ENCODE measurements around the gene PNLIPRP2. TPM values are rescaled to one million over a fixed set of nuclear protein-coding genes. Genes with fewer than 3 reads are reported as not detected.

Gene PNLIPRP2
- total RNA-seq, 1 experiment from 2014 or later: 0.34 TPM

GRCh38 chr10:116668446-116668845 lies 47.7 kb downstream of the PNLIPRP2 start:
- DNase-seq (ENCODE audit: low read depth, low spot score): no peak
- in situ Hi-C loops (cut with HindIII; ENCODE audit: low pct_unique_long_range_greater_than_20kb, low sequenced_read_pairs): no loop called here

GRCh38 chr10:116669080-116669479 lies 48.3 kb downstream of the PNLIPRP2 start:
- in situ Hi-C loops (cut with HindIII; ENCODE audit: low pct_unique_long_range_greater_than_20kb, low sequenced_read_pairs): no loop called here
- no peak for DNase-seq (ENCODE audit: low read depth, low spot score)

GRCh38 chr10:116669832-116670644 lies 49.3 kb downstream of the PNLIPRP2 start:
- in situ Hi-C loops (cut with HindIII; ENCODE audit: low pct_unique_long_range_greater_than_20kb, low sequenced_read_pairs): no loop called here
- DNase-seq (ENCODE audit: low read depth, low spot score): no peak

GRCh38 chr10:116670706-116671105 lies 50.0 kb downstream of the PNLIPRP2 start:
- no peak for DNase-seq (ENCODE audit: low read depth, low spot score)
- in situ Hi-C loops (cut with HindIII; ENCODE audit: low pct_unique_long_range_greater_than_20kb, low sequenced_read_pairs): no loop called here

DNA sequence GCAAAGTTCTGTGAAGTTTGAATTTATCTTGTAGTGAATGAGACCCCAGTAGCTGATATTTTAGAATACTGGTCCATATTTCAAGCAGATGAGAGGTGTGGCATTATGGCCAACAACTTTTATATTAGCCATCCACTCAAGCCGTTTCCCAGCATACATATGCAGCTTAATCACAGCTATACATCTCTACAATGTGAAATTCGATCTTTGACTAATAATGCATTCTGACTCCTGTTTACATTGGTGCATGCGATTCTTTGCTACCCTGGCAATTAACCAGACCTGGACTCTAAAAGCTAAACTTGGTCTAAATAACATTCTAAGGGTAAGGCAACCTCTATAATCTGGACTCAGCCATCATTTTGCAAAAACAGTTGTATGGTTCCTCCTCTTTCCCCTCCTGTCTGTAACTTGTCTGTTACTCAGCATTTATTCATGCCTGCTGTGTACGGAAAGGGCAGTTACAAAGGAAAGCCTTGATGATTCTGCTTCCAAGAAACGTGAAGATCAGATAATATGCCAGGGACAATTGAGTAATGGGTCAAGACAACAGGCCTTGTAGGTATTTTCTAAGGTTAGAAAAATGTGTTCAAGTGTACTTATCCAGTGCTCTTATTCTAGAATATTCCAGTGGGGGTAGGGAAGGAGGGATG lies 50.6 kb downstream of the PNLIPRP2 start:
- in situ Hi-C loops (cut with HindIII; ENCODE audit: low pct_unique_long_range_greater_than_20kb, low sequenced_read_pairs): no loop called here
- no peak for DNase-seq (ENCODE audit: low read depth, low spot score)

DNA sequence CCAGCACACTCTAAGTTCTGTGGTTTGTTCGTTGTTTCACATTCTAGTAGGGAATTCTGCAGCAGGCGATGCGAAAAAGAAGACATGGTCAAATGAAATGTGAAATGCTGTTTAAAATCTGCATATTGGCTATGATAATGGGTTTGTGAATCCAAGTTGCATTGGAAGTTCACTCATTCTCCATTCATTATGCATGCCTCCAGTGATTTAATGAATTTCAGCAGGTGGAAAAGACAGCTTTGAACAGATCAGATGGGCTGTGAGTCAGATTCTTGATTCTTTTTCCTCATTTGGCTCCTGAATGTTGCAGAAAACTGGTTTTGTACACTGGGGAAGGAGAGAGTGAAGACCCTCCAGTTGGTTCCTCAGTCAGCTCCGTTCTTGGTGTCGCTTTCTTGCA lies 52.1 kb downstream of the PNLIPRP2 start:
- no peak for DNase-seq (ENCODE audit: low read depth, low spot score)
- in situ Hi-C loops (cut with HindIII; ENCODE audit: low pct_unique_long_range_greater_than_20kb, low sequenced_read_pairs): no loop called here

- no peak for DNase-seq (ENCODE audit: low read depth, low spot score)
- in situ Hi-C loops (cut with HindIII; ENCODE audit: low pct_unique_long_range_greater_than_20kb, low sequenced_read_pairs): no loop called here
These were observed 53.1 kb downstream of the PNLIPRP2 start for GRCh38 chr10:116673866-116674265.

DNA sequence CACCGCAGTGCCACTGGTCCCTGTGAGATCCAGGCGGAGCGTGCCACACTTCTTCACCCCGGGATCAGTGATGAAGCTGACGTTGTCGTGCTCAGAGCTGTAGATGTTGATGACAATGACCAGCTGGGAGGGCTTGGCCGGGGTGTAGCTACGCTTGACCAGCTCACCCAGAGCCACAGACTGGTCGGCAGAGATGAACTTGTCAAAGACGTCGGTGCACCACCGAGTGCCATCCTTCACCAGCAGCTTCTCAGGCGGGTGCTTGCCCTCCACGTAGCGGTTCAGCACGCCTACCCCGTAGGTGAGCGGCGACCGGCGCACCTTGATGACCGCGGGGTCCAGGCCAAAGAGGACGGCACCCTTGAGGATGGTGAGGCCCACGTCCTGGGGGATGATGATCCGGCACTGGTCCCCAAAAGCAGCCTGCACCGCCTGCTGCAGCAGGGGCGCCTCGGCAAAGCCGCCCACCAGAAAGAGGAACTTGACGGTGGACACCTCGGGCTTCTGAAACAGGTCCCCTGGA lies 54.2 kb downstream of the PNLIPRP2 start:
- no peak for DNase-seq (ENCODE audit: low read depth, low spot score)
- in situ Hi-C loops (cut with HindIII; ENCODE audit: low pct_unique_long_range_greater_than_20kb, low sequenced_read_pairs): loop anchor here (25.0 kb wide), 1 partner anchor 512 kb away; the partner anchor contains the start of gene KCNK18

DNA sequence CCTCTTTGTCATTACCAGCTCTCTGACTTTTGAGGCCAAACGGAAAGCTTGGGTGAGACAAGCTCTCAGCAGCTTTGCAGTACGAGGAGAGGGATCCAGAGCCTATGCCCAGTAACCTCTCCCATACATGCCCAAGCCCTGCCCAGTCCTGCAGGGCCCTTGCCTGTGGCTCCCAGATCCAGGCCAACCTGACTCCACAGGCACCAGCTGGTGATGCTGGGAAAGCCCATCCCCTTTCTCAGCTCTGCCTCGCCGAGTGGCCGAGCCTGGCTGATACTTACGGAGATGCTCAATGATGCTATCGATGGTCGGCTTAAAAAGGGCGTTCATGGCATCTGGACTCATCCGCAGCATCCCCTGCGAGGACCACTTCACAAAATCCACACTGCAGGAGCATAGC lies 55.4 kb downstream of the PNLIPRP2 start:
- in situ Hi-C loops (cut with HindIII; ENCODE audit: low pct_unique_long_range_greater_than_20kb, low sequenced_read_pairs): loop anchor here (25.0 kb wide), 1 partner anchor 511 kb away; the partner anchor contains the start of gene KCNK18
- no peak for DNase-seq (ENCODE audit: low read depth, low spot score)

GRCh38 chr10:116676633-116677032 lies 55.9 kb downstream of the PNLIPRP2 start:
- in situ Hi-C loops (cut with HindIII; ENCODE audit: low pct_unique_long_range_greater_than_20kb, low sequenced_read_pairs): loop anchor here (25.0 kb wide), 1 partner anchor 511 kb away; the partner anchor contains the start of gene KCNK18

DNA sequence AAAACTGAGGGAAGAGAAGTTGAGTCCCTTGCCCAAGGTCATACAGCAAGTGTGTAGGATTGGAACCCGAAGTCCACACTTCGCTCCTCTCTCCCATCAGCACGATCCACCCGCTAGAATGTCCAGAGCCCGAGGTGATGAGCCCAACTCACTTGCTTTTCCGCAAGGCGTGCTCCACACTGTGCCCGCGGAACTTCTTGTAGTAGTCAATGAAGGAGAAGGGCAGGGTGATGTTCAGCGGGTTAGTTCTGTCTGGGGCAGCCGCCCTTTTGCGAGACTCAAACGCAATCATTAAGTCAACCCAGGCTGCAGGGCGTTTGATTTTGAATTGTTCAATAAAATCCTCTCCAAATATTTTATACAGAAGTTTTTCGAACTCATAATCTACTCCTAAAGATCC lies 58.6 kb downstream of the PNLIPRP2 start:
- DNase-seq (ENCODE audit: low read depth, low spot score): no peak
- in situ Hi-C loops (cut with HindIII; ENCODE audit: low pct_unique_long_range_greater_than_20kb, low sequenced_read_pairs): loop anchor here (25.0 kb wide), 1 partner anchor 508 kb away; the partner anchor contains the start of gene KCNK18

More at GRCh38 chr10:116676633-116677032, 55.9 kb downstream of the PNLIPRP2 start:
- no peak for DNase-seq (ENCODE audit: low read depth, low spot score)

DNA sequence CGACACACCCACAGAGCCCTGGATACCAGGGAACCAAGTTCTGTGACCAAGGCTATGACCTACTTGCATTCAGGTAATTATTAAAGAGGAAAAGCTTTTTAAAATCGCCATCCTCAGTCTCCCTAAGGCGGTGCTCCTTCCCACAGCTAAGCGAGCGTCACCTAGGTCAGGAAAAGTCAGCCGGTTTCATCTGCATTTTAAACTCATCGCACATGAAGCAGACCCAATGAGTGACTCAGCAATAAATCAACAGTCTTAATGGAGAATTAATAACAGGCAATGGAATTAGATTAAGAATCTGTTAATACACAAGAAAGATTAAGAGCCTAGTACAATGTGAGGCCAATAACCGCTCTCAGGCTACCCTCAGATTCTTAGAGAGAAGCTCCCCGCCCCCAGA lies 62.4 kb downstream of the PNLIPRP2 start:
- in situ Hi-C loops (cut with HindIII; ENCODE audit: low pct_unique_long_range_greater_than_20kb, low sequenced_read_pairs): loop anchor here (25.0 kb wide), 1 partner anchor 504 kb away; the partner anchor contains the start of gene KCNK18
- no peak for DNase-seq (ENCODE audit: low read depth, low spot score)

DNA sequence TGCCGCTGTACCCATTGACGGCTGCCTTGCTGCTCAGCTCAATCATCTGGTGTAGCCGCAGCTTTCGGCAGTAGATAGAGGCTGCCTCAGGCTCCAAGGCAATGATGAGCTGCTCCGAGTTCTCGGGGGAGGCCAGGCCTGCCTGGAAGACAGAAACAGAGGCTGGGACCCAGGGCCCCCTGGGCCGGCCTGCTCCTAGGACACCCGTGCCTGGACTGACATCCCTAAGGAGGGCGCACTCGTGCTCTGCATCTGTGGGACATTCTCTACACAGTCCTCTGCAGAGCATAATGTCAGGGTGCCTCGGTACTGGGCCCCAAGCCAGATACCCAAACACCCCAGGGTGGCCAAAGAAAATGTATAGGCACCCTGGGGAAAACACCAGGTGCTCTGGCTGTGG lies 63.1 kb downstream of the PNLIPRP2 start:
- in situ Hi-C loops (cut with HindIII; ENCODE audit: low pct_unique_long_range_greater_than_20kb, low sequenced_read_pairs): loop anchor here (25.0 kb wide), 1 partner anchor 503 kb away; the partner anchor contains the start of gene KCNK18
- DNase-seq (ENCODE audit: low read depth, low spot score): no peak

DNA sequence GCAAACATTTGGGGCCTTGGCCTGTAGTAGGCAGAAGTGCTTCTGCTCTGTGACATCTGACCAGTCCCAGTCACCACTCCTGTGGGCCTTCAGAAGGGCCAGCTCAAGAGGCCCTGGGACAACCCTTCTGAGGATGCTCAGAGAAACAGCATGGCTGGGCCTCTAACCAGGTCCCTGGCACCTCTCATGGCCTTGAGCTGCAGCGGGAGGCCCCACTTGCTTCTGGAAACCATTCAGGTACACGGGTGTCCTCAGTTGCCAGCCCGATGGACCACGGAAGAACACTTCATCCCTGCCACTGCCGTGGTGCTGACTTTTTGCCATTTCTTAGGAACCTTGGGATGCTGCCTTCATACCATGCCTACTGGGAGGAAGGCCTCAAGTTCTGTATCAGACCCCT lies 64.0 kb downstream of the PNLIPRP2 start:
- no peak for DNase-seq (ENCODE audit: low read depth, low spot score)
- in situ Hi-C loops (cut with HindIII; ENCODE audit: low pct_unique_long_range_greater_than_20kb, low sequenced_read_pairs): loop anchor here (25.0 kb wide), 1 partner anchor 503 kb away; the partner anchor contains the start of gene KCNK18

DNA sequence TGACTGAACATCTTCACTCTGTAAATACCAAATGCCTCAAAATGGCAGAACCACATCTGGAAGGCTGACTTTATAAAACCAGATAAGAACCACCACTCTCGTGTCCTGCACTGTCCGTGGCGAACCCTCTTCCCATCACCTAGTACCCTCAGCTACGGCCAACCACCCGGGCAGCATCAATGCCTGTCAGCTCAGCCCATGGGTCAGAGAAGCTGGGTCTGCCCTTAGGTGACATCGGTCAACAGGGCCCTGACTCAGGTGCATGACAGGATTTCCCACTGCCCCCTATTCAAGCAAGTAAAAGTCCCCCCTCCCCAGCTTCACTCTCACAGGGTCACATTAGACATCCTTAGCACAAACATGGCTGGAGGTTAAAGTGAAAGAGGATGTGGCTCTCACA lies 65.1 kb downstream of the PNLIPRP2 start:
- DNase-seq (ENCODE audit: low read depth, low spot score): no peak
- in situ Hi-C loops (cut with HindIII; ENCODE audit: low pct_unique_long_range_greater_than_20kb, low sequenced_read_pairs): loop anchor here (25.0 kb wide), 1 partner anchor 501 kb away; the partner anchor contains the start of gene KCNK18

GRCh38 chr10:116686632-116687031 lies 65.9 kb downstream of the PNLIPRP2 start:
- DNase-seq (ENCODE audit: low read depth, low spot score): no peak
- in situ Hi-C loops (cut with HindIII; ENCODE audit: low pct_unique_long_range_greater_than_20kb, low sequenced_read_pairs): loop anchor here (25.0 kb wide), 1 partner anchor 501 kb away; the partner anchor contains the start of gene KCNK18

DNA sequence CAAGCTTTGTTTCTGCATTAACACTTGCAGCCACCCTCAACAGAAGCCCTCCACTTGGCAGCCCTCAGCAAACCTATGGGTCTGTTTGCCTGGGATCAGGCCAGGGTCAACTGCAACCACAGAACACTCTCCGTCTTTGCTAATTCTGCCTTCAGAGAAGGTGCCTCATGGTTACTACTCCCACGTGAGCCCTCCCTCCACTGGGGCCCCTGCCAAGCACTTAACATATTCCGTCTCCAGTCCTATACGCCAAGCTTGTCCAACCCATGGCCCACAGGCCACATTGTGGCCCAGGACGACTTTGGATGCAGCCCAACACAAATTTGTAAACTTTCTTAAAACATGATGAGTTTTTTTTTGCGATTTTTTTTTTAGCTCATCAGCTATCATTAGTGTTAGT lies 66.9 kb downstream of the PNLIPRP2 start:
- in situ Hi-C loops (cut with HindIII; ENCODE audit: low pct_unique_long_range_greater_than_20kb, low sequenced_read_pairs): loop anchor here (25.0 kb wide), 1 partner anchor 500 kb away; the partner anchor contains the start of gene KCNK18
- DNase-seq (ENCODE audit: low read depth, low spot score): no peak

DNA sequence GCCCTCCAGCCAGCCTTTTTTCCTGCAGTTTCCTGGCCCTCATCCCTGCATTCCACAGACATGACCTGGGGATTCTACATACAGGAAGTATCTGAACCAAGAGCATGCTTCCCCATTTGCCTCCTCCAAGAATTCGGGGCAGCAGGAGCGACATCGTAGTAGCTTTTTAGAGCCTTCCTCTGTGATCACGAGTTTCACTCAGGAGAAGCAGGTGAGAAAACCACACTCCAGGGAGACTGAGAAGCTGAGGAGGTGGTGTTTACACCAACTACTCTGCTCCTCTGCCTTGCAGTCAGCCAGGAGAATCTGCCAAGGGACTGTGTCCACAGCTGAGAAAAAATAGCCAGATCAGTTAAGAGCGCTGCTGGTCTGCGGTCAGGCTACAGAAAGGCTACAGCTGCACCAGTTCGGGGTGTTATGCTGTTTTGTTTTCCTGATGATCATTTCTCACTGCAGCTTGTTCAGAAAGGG lies 67.5 kb downstream of the PNLIPRP2 start:
- in situ Hi-C loops (cut with HindIII; ENCODE audit: low pct_unique_long_range_greater_than_20kb, low sequenced_read_pairs): loop anchor here (25.0 kb wide), 1 partner anchor 499 kb away; the partner anchor contains the start of gene KCNK18
- DNase-seq (ENCODE audit: low read depth, low spot score): no peak

Measured in SK-MEL-5 (cell line).